HEK293 (cell line): ENCODE measurements around the gene CCDC71L.

Experiments used
- CTCF ChIA-PET: fragments of 350-600 bp; formaldehyde crosslinking; extraction: SDS; loops from one replicate; lab custom pipeline; 2021; ENCODE audit warnings: antibody characterized with exemption; lab: Yijun Ruan, JAX
- POLR2A ChIA-PET: fragments of 300-600 bp; formaldehyde crosslinking; extraction: SDS; loops from one replicate; lab custom pipeline; 2020; ENCODE audit warnings: antibody characterized with exemption, inconsistent platforms; lab: Yijun Ruan, JAX
- H3K27ac ChIP-seq: fragments of 200-500 bp; sonication (Bioruptor generic); 2 replicates; pipeline ENCODE4 v1.5.1; 2014; ENCODE audit warnings: low read depth, low read length, control low read depth, inconsistent platforms; ENCODE audit errors: extremely low read depth
- H3K36me3 ChIP-seq, 2 experiments: fragments of 200-500 bp in 1 of 2; sonication (Bioruptor generic) in 1 of 2; 1 replicate in 1 of 2; 2 replicates in 1 of 2; pipeline ENCODE4 v1.5.1; 2014 to 2017; ENCODE audit warnings: inconsistent platforms in 2 of 2, low read length in 2 of 2; ENCODE audit not compliant: control insufficient read depth in 2 of 2, insufficient read depth in 1 of 2
- H3K4me1 ChIP-seq: fragments of 200-500 bp; sonication (Bioruptor generic); 2 replicates; pipeline ENCODE4 v1.5.1; 2014; ENCODE audit warnings: mild to moderate bottlenecking, low read length, inconsistent platforms; ENCODE audit not compliant: control insufficient read depth, insufficient read depth
- H3K4me3 ChIP-seq: 2 replicates; pipeline ENCODE4 v1.5.1; 2011; ENCODE audit warnings: low read depth, mild to moderate bottlenecking, control low read depth, low read length, moderate library complexity
- H3K9me3 ChIP-seq: fragments of 200-500 bp; sonication (Bioruptor generic); 2 replicates; pipeline ENCODE4 v1.5.1; 2014; ENCODE audit warnings: low read depth, low read length, inconsistent platforms; ENCODE audit not compliant: control insufficient read depth, insufficient read depth
- BCL11B ChIP-seq: fragments of 450-650 bp; formaldehyde crosslinking; IDR thresholded peaks from 2 replicates; pipeline ENCODE4 v1.5.1; 2016; ENCODE audit warnings: low read depth, missing biosample characterization, missing genetic modification characterization
- SCRT2 ChIP-seq: fragments of 450-650 bp; formaldehyde crosslinking; IDR thresholded peaks from 2 replicates; pipeline ENCODE4 v1.5.1; 2016; ENCODE audit warnings: missing biosample characterization, missing genetic modification characterization
- SP2 ChIP-seq: fragments of 450-650 bp; formaldehyde crosslinking; IDR thresholded peaks from 2 replicates; pipeline ENCODE4 v1.5.1; 2016; ENCODE audit warnings: missing biosample characterization, missing genetic modification characterization
- ZBTB26 ChIP-seq: fragments of 450-650 bp; formaldehyde crosslinking; optimal IDR thresholded peaks from 2 replicates; pipeline ENCODE3; 2016; ENCODE audit warnings: missing biosample characterization, mild to moderate bottlenecking, missing genetic modification characterization
- ZNF146 ChIP-seq: fragments of 450-650 bp; formaldehyde crosslinking; IDR thresholded peaks from 2 replicates; pipeline ENCODE4 v1.5.1; 2016; ENCODE audit warnings: missing biosample characterization, missing genetic modification characterization
- ZNF175 ChIP-seq: fragments of 450-650 bp; formaldehyde crosslinking; IDR thresholded peaks from 2 replicates; pipeline ENCODE4 v1.5.1; 2016; ENCODE audit warnings: missing biosample characterization, missing genetic modification characterization
- ZNF23 ChIP-seq: fragments of 450-650 bp; formaldehyde crosslinking; IDR thresholded peaks from 2 replicates; pipeline ENCODE4 v1.5.1; 2016; ENCODE audit warnings: missing biosample characterization, missing genetic modification characterization, borderline replicate concordance
- ZNF366 ChIP-seq: fragments of 450-650 bp; formaldehyde crosslinking; conservative IDR thresholded peaks from 2 replicates; pipeline ENCODE4 v1.5.1; 2016; ENCODE audit warnings: missing biosample characterization, missing genetic modification characterization
- ZNF391 ChIP-seq: fragments of 450-650 bp; formaldehyde crosslinking; IDR thresholded peaks from 2 replicates; pipeline ENCODE4 v1.5.1; 2016; ENCODE audit warnings: low read depth, missing biosample characterization, missing genetic modification characterization, borderline replicate concordance
- ZNF544 ChIP-seq: fragments of 450-650 bp; formaldehyde crosslinking; IDR thresholded peaks from 2 replicates; pipeline ENCODE4 v1.5.0; 2017; ENCODE audit warnings: missing biosample characterization, missing genetic modification characterization
- ZNF580 ChIP-seq: fragments of 450-650 bp; formaldehyde crosslinking; IDR thresholded peaks from 2 replicates; pipeline ENCODE4 v1.5.1; 2016; ENCODE audit warnings: missing biosample characterization, missing genetic modification characterization
- ZNF585B ChIP-seq: fragments of 450-650 bp; formaldehyde crosslinking; IDR thresholded peaks from 2 replicates; pipeline ENCODE4 v1.5.1; 2016; ENCODE audit warnings: missing biosample characterization, missing genetic modification characterization
- ZNF664 ChIP-seq: fragments of 450-650 bp; formaldehyde crosslinking; IDR thresholded peaks from 2 replicates; pipeline ENCODE4 v1.5.1; 2016; ENCODE audit warnings: missing biosample characterization, missing genetic modification characterization
- ZNF776 ChIP-seq: fragments of 450-650 bp; formaldehyde crosslinking; IDR thresholded peaks from 2 replicates; pipeline ENCODE4 v1.5.0; 2017; ENCODE audit warnings: missing biosample characterization, missing genetic modification characterization, borderline replicate concordance
- TF ChIP-seq, protein P1 (sequence below): fragments of 450-650 bp; formaldehyde crosslinking; IDR thresholded peaks from 2 replicates; pipeline ENCODE4 v1.5.1; 2017; ENCODE audit warnings: missing biosample characterization, missing genetic modification characterization
- TF ChIP-seq, protein P2 (sequence below): fragments of 450-650 bp; formaldehyde crosslinking; IDR thresholded peaks from 2 replicates; pipeline ENCODE4 v1.5.1; 2016; ENCODE audit warnings: missing biosample characterization, missing genetic modification characterization

Gene CCDC71L

GRCh38 chr7:106643216-106644000 lies 17.6 kb downstream of the CCDC71L start:
- ChIA-PET POLR2A (no interaction called here), CTCF (interaction anchor here (1.6 kb wide), 1 partner anchor 101 kb away, joined by 6 read pairs; no protein-coding TSS in a partner anchor)
- Histone ChIP-seq H3K9me3 (no peaks in the 10 kb centered on the region), H3K4me1 (no peaks in the 10 kb centered on the region), H3K4me3 (no peak overlapping the region)
- TF ChIP-seq SP2 (tag by site-specific recombination) (no peak), ZNF544 (tag by site-specific recombination) (no peak), ZNF585B (tag by site-specific recombination) (no peak), ZNF146 (tag by site-specific recombination) (no peak), BCL11B (tag by site-specific recombination) (no peak), ZNF23 (tag by site-specific recombination) (no peak)
- TF ChIP-seq, protein P1, sequence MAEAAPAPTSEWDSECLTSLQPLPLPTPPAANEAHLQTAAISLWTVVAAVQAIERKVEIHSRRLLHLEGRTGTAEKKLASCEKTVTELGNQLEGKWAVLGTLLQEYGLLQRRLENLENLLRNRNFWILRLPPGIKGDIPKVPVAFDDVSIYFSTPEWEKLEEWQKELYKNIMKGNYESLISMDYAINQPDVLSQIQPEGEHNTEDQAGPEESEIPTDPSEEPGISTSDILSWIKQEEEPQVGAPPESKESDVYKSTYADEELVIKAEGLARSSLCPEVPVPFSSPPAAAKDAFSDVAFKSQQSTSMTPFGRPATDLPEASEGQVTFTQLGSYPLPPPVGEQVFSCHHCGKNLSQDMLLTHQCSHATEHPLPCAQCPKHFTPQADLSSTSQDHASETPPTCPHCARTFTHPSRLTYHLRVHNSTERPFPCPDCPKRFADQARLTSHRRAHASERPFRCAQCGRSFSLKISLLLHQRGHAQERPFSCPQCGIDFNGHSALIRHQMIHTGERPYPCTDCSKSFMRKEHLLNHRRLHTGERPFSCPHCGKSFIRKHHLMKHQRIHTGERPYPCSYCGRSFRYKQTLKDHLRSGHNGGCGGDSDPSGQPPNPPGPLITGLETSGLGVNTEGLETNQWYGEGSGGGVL (tag by site-specific recombination) = no peak
- TF ChIP-seq, all 188 proteins: peak for 0
- Histone ChIP-seq H3K36me3 (no peaks in the 10 kb centered on the region), H3K27ac (no peak overlapping the region)

GRCh38 chr7:106641416-106641815 lies 19.5 kb downstream of the CCDC71L start:
- CTCF ChIA-PET = interaction anchor here (0.5 to 1.3 kb wide), 3 partner anchors 14 to 99 kb away, joined by 3 to 4 read pairs (median 3); no protein-coding TSS in a partner anchor
- POLR2A ChIA-PET = no interaction called here

More at GRCh38 chr7:106641416-106641815, 19.5 kb downstream of the CCDC71L start:
- Histone ChIP-seq H3K9me3 (no peaks in the 10 kb centered on the region), H3K27ac (no peak overlapping the region), H3K4me3 (no peak overlapping the region), H3K36me3 (no peaks in the 10 kb centered on the region), H3K4me1 (no peaks in the 10 kb centered on the region)
- TF ChIP-seq ZNF175 = no peak
- TF ChIP-seq SCRT2 (tag by site-specific recombination) = 0 out of 2 replicates have a peak, but pooled peaks have one; percentile 9
- TF ChIP-seq ZNF366 (tag by site-specific recombination) = no peak
- TF ChIP-seq, protein P2, sequence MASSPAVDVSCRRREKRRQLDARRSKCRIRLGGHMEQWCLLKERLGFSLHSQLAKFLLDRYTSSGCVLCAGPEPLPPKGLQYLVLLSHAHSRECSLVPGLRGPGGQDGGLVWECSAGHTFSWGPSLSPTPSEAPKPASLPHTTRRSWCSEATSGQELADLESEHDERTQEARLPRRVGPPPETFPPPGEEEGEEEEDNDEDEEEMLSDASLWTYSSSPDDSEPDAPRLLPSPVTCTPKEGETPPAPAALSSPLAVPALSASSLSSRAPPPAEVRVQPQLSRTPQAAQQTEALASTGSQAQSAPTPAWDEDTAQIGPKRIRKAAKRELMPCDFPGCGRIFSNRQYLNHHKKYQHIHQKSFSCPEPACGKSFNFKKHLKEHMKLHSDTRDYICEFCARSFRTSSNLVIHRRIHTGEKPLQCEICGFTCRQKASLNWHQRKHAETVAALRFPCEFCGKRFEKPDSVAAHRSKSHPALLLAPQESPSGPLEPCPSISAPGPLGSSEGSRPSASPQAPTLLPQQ = no peak
- no peak for TF ChIP-seq ZBTB26
- no peak for TF ChIP-seq ZNF664
- no peak for TF ChIP-seq ZNF776 (tag by site-specific recombination)
- no peak for TF ChIP-seq ZNF580 (tag by site-specific recombination)
- TF ChIP-seq ZNF391 (tag by site-specific recombination) = no peak
